Measurements from ENCODE around the gene SH3BP1. TPM values are rescaled to one million over a fixed set of nuclear protein-coding genes. Genes with fewer than 3 reads are reported as not detected.
A peak's percentile ranks its signal among the peaks of the same experiment; 100 is the strongest.

Gene SH3BP1
- total and polyA plus RNA-seq, 9 of the 15 experiments (the other 6 are each of a cell fraction or from before 2014, with no cell fraction given): 0.10 to 36.2 (median 10.4) TPM

DNA sequence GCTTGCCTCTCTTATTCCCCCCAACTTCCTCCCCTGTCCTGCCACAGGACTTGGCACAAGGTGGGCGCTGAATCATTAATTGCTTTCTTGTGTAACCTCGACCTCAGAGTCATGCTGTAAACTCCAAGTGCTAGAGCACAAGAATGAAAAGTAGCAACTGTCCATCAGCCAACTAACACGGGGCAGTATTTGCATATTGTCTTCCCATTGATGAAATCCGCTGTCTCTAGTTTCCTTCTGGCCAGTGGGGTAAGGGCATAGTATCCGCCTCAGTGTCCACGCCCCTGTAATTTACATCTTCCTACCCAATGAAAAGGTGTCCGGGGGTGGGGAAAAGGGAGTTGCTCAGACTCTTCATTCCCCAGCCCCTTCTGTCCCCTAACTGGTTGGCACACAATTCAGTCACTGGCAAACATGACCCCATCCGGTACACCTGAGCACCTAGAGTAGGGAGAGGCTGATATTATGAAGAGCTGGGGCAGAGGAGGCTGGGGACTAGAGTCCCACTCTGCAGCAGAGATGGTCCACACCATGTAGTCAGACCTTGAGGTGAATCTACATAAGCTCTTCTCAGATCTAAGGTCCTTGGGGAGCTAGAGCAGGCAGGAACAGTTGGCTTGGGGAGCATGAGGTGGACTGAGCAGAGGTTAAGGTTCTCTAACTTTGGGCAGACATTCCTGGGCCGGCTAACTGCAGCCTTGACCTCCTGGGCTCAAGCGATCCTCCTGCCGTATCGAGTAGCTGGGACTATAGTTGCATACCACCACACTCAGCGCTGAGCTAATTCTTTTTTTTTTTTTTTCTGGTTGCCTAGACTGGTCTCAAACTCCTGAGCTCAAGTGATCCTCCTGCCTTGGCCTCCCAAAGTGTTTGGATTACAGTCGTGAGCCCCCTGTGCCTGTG is 37.7 kb upstream of the SH3BP1 start (continued):
- TF ChIP-seq KAT2B (IDR thresholded peaks at IDR 0.05; ENCODE audit: low read depth, low read length): no peak
- TF ChIP-seq SP1 (CRISPR knock-in tag; IDR thresholded peaks at IDR 0.05): 0 out of 2 replicates have a peak, but pooled peaks have one; percentile 28
- TF ChIP-seq GABPB1 (CRISPR knock-in tag; IDR thresholded peaks at IDR 0.05): 0 out of 2 replicates have a peak, but pooled peaks have one; percentile 40
- no peak for TF ChIP-seq ATF3 (IDR thresholded peaks at IDR 0.05)
- no peak for TF ChIP-seq ATF3 (CRISPR knock-in tag; conservative IDR thresholded peaks at IDR 0.05)
- no peak for TF ChIP-seq CHD7 (IDR thresholded peaks at IDR 0.05; ENCODE audit: low read depth, low read length)
- TF ChIP-seq NR2C1 (IDR thresholded peaks at IDR 0.05): no peak
- TF ChIP-seq NR2C1 (tag; IDR thresholded peaks at IDR 0.05): no peak
- no peak for TF ChIP-seq EWSR1 (IDR thresholded peaks at IDR 0.05; ENCODE audit: borderline replicate concordance, low read depth, partially characterized antibody)
- TF ChIP-seq, protein P1, sequence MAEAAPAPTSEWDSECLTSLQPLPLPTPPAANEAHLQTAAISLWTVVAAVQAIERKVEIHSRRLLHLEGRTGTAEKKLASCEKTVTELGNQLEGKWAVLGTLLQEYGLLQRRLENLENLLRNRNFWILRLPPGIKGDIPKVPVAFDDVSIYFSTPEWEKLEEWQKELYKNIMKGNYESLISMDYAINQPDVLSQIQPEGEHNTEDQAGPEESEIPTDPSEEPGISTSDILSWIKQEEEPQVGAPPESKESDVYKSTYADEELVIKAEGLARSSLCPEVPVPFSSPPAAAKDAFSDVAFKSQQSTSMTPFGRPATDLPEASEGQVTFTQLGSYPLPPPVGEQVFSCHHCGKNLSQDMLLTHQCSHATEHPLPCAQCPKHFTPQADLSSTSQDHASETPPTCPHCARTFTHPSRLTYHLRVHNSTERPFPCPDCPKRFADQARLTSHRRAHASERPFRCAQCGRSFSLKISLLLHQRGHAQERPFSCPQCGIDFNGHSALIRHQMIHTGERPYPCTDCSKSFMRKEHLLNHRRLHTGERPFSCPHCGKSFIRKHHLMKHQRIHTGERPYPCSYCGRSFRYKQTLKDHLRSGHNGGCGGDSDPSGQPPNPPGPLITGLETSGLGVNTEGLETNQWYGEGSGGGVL (CRISPR knock-in tag; IDR thresholded peaks at IDR 0.05): no peak
- no peak for TF ChIP-seq HOXB6 (CRISPR knock-in tag; IDR thresholded peaks at IDR 0.05; ENCODE audit: borderline replicate concordance)
- TF ChIP-seq HMG20B (CRISPR knock-in tag; IDR thresholded peaks at IDR 0.05): no peak
- TF ChIP-seq POLR2A (conservative IDR thresholded peaks at IDR 0.05): peak; percentile 36; the same call in 1 of the 2 replicates
- no peak for TF ChIP-seq MCM5 (IDR thresholded peaks at IDR 0.05; ENCODE audit: low read depth)
